Kidney (tissue), 14 donors: Measurements from ENCODE around the gene ATG4B. TPM values are rescaled to one million over a fixed set of nuclear protein-coding genes. Genes with fewer than 3 reads are reported as not detected.

Experiments used
- DNase-seq, 5 donors: peaks; one replicate each; pipeline ENCODE4 v3.0.0-alpha.2; 2013 to 2020
- FAIRE-seq: peaks from 2 replicates; lab custom pipeline; 2012; peaks lifted over from hg19 to GRCh38; lab: Jason Lieb, UNC
- H3K27ac ChIP-seq, 2 donors: one replicate each; pipeline ENCODE4 v1.7.0; 2013; ENCODE audit warnings: low read depth in 2 of 2, low read length in 2 of 2, inconsistent platforms in 1 of 2
- H3K27me3 ChIP-seq: one replicate; pipeline ENCODE4 v1.7.1; 2013; ENCODE audit warnings: low read length, inconsistent platforms; ENCODE audit not compliant: control insufficient read depth, insufficient read depth
- H3K36me3 ChIP-seq, 3 donors: one replicate each; pipeline versions ENCODE4 v1.7.0 to v1.7.1; 2013; ENCODE audit warnings: low read length in 3 of 3, control low read depth in 1 of 3, inconsistent platforms in 1 of 3; ENCODE audit not compliant: insufficient read depth in 3 of 3, control insufficient read depth in 2 of 3
- H3K4me1 ChIP-seq, 3 donors: one replicate each; pipeline versions ENCODE4 v1.7.0 to v1.7.1; 2013; ENCODE audit warnings: low read length in 3 of 3, inconsistent platforms in 1 of 3, low read depth in 1 of 3; ENCODE audit not compliant: control insufficient read depth in 2 of 3, insufficient read depth in 2 of 3
- H3K4me3 ChIP-seq, 3 donors: one replicate each; pipeline versions ENCODE4 v1.7.0 to v1.8.1; 2013; ENCODE audit warnings: low read length in 3 of 3, control low read depth in 1 of 3, inconsistent platforms in 1 of 3
- H3K9ac ChIP-seq, 3 donors: one replicate each; pipeline versions ENCODE4 v1.7.0 to v1.7.1; 2013; ENCODE audit warnings: low read length in 3 of 3, control low read depth in 1 of 3, inconsistent platforms in 1 of 3
- H3K9me3 ChIP-seq, 3 donors: one replicate each; pipeline versions ENCODE4 v1.7.0 to v1.7.1; 2013; ENCODE audit warnings: low read length in 3 of 3, control low read depth in 1 of 3, inconsistent platforms in 1 of 3; ENCODE audit not compliant: control insufficient read depth in 2 of 3, insufficient read depth in 1 of 3
- CTCF ChIP-seq: IDR thresholded peaks from 3 replicates; pipeline ENCODE4 v1.5.1; 2012; ENCODE audit warnings: mild to moderate bottlenecking, moderate library complexity, borderline replicate concordance; ENCODE audit not compliant: insufficient read depth; ENCODE audit errors: extremely low read depth
- intact Hi-C: fragments of 100-400 bp; cut with DNase I; formaldehyde crosslinking; loops from one replicate; pipeline ENCODE4 v1.11.1; 2022
- polyA plus RNA-seq: library from polyadenylated mRNA; stranded (reverse); fragments of 350-450 nt; fragmentation: Illumina TruSeq; extraction: RNeasy Lipid Tissue Mini Kit (QIAGEN cat#74804); gene quantifications from one replicate; pipeline ENCODE4 v1.2.3, GENCODE V29; 2014; ENCODE audit warnings: low read depth, low replicate concordance; ENCODE audit not compliant: insufficient read depth
- total RNA-seq: library from RNA; stranded (reverse); fragmentation: NEBNext Ultra II Directional; extraction: Animal tissue kit (Norgen Biotek cat#: 25700); gene quantifications from one replicate; pipeline ENCODE4 v1.2.1, GENCODE V29; 2021
- donor health status: control.
- donor health status: control.
- donor health status: control.
- donor health status: control.
- donor health status: control.
- donor health status: DM: yes; HTN: yes; CAD: no.
- donor health status: Normal renal cell carcinoma (clear cell type).

Gene ATG4B
- total and polyA plus RNA-seq, 2 donors from 2014 or later: 56.6 to 81.0 TPM

GRCh38 chr2:241629762-241630435 is 7.6 kb upstream of the ATG4B start:
- H3K27me3 ChIP-seq: no peaks in the 10 kb centered on the region
- FAIRE-seq: no peak
- H3K27ac ChIP-seq: peak overlapping the region; percentile 1 to 28
- no peak for TF ChIP-seq CTCF
- peak in 3 of 5 donors; percentile 42 to 61 (median 55) for DNase-seq
- H3K36me3 ChIP-seq: peaks cover 5 to 14% (median 6%) of the 10 kb centered on the region in 3 donors
- no peak overlapping the region for H3K4me3 ChIP-seq
- H3K9me3 ChIP-seq: no peaks in the 10 kb centered on the region
- H3K9ac ChIP-seq: no peak overlapping the region
- intact Hi-C loops: no loop called here
- H3K4me1 ChIP-seq: peaks cover 0 to 12% (median 8%) of the 10 kb centered on the region in 3 donors

- no peak for TF ChIP-seq CTCF
- no peaks in the 10 kb centered on the region for H3K27me3 ChIP-seq
- H3K9ac ChIP-seq: no peak overlapping the region
Measured at GRCh38 chr2:241632478-241633325, 4.8 kb upstream of the ATG4B start.

GRCh38 chr2:241633561-241633960 is 3.9 kb upstream of the ATG4B start:
- Histone ChIP-seq H3K9ac (no peak overlapping the region), H3K27ac (no peak overlapping the region), H3K4me3 (no peak overlapping the region), H3K9me3 (no peaks in the 10 kb centered on the region), H3K4me1 (peaks cover 1 to 7% (median 6%) of the 10 kb centered on the region in 3 donors), H3K36me3 (peaks cover 5 to 14% (median 6%) of the 10 kb centered on the region in 3 donors), H3K27me3 (no peaks in the 10 kb centered on the region)
- peak in 1 of 5 donors; percentile 67 for DNase-seq
- TF ChIP-seq CTCF: no peak
- no peak for FAIRE-seq
- intact Hi-C loops: no loop called here

More at GRCh38 chr2:241632478-241633325, 4.8 kb upstream of the ATG4B start:
- Histone ChIP-seq H3K4me1 (peaks cover 0 to 14% (median 6%) of the 10 kb centered on the region in 3 donors), H3K9me3 (no peaks in the 10 kb centered on the region), H3K36me3 (peaks cover 5 to 14% (median 6%) of the 10 kb centered on the region in 3 donors), H3K4me3 (no peak overlapping the region), H3K27ac (no peak overlapping the region)
- intact Hi-C loops: no loop called here
- peak in 1 of 5 donors; percentile 62 for DNase-seq
- FAIRE-seq: no peak
